ENCODE results near the gene PDZD2.

PDZD2 gene

GRCh38 chr5:31614151-31615020 lies 24.5 kb upstream of the PDZD2 start:
- Histone ChIP-seq H3K27me3 (ENCODE audit: insufficient read depth, low read length) (peaks cover 22% of the 10 kb centered on the region), H2AFZ (ENCODE audit: low read length, unreplicated experiment) (no peak overlapping the region), H3K36me3 (ENCODE audit: insufficient read depth, low read length) (no peaks in the 10 kb centered on the region), H3K4me3 (ENCODE audit: low read depth, low read length) (no peak overlapping the region), H3K27ac (ENCODE audit: low read depth, low read length) (no peak overlapping the region), H3K79me2 (ENCODE audit: control insufficient read depth, insufficient read depth, low read length, unreplicated experiment) (no peaks in the 10 kb centered on the region), H3K4me1 (ENCODE audit: control insufficient read depth, insufficient read depth, low read length, unreplicated experiment) (no peaks in the 10 kb centered on the region)

GRCh38 chr5:31617867-31618266 lies 21.1 kb upstream of the PDZD2 start:
- no peak overlapping the region for H3K4me3 ChIP-seq (ENCODE audit: low read depth, low read length)
- peaks cover 31% of the 10 kb centered on the region for H3K27me3 ChIP-seq (ENCODE audit: insufficient read depth, low read length)
- no peak overlapping the region for H2AFZ ChIP-seq (ENCODE audit: low read length, unreplicated experiment)
- no peaks in the 10 kb centered on the region for H3K79me2 ChIP-seq (ENCODE audit: control insufficient read depth, insufficient read depth, low read length, unreplicated experiment)
- no peak overlapping the region for H3K27ac ChIP-seq (ENCODE audit: low read depth, low read length)
- no peaks in the 10 kb centered on the region for H3K36me3 ChIP-seq (ENCODE audit: insufficient read depth, low read length)
- H3K4me1 ChIP-seq (ENCODE audit: control insufficient read depth, insufficient read depth, low read length, unreplicated experiment), result no peaks in the 10 kb centered on the region

GRCh38 chr5:31620026-31620425 lies 18.9 kb upstream of the PDZD2 start:
- Histone ChIP-seq H3K4me3 (ENCODE audit: low read depth, low read length) (no peak overlapping the region), H3K79me2 (ENCODE audit: control insufficient read depth, insufficient read depth, low read length, unreplicated experiment) (no peaks in the 10 kb centered on the region), H3K27ac (ENCODE audit: low read depth, low read length) (no peak overlapping the region), H3K27me3 (ENCODE audit: insufficient read depth, low read length) (peaks cover 37% of the 10 kb centered on the region), H2AFZ (ENCODE audit: low read length, unreplicated experiment) (no peak overlapping the region), H3K36me3 (ENCODE audit: insufficient read depth, low read length) (no peaks in the 10 kb centered on the region), H3K4me1 (ENCODE audit: control insufficient read depth, insufficient read depth, low read length, unreplicated experiment) (no peaks in the 10 kb centered on the region)

- H3K4me1 ChIP-seq (ENCODE audit: control insufficient read depth, insufficient read depth, low read length, unreplicated experiment), result no peaks in the 10 kb centered on the region
- H2AFZ ChIP-seq (ENCODE audit: low read length, unreplicated experiment), result no peak overlapping the region
- no peaks in the 10 kb centered on the region for H3K36me3 ChIP-seq (ENCODE audit: insufficient read depth, low read length)
- H3K4me3 ChIP-seq (ENCODE audit: low read depth, low read length), result no peak overlapping the region
- no peaks in the 10 kb centered on the region for H3K79me2 ChIP-seq (ENCODE audit: control insufficient read depth, insufficient read depth, low read length, unreplicated experiment)
- no peak overlapping the region for H3K27ac ChIP-seq (ENCODE audit: low read depth, low read length)
- H3K27me3 ChIP-seq (ENCODE audit: insufficient read depth, low read length), result peaks cover 58% of the 10 kb centered on the region
These were observed 15.7 kb upstream of the PDZD2 start for GRCh38 chr5:31623249-31623648.

- Histone ChIP-seq H3K27me3 (ENCODE audit: insufficient read depth, low read length) (peaks cover 55% of the 10 kb centered on the region), H3K36me3 (ENCODE audit: insufficient read depth, low read length) (no peaks in the 10 kb centered on the region), H3K27ac (ENCODE audit: low read depth, low read length) (no peak overlapping the region), H2AFZ (ENCODE audit: low read length, unreplicated experiment) (no peak overlapping the region), H3K79me2 (ENCODE audit: control insufficient read depth, insufficient read depth, low read length, unreplicated experiment) (no peaks in the 10 kb centered on the region), H3K4me3 (ENCODE audit: low read depth, low read length) (no peak overlapping the region), H3K4me1 (ENCODE audit: control insufficient read depth, insufficient read depth, low read length, unreplicated experiment) (no peaks in the 10 kb centered on the region)
These were observed 13.5 kb upstream of the PDZD2 start for GRCh38 chr5:31625394-31625793.

- Histone ChIP-seq H3K4me3 (ENCODE audit: low read depth, low read length) (no peak overlapping the region), H3K79me2 (ENCODE audit: control insufficient read depth, insufficient read depth, low read length, unreplicated experiment) (no peaks in the 10 kb centered on the region), H2AFZ (ENCODE audit: low read length, unreplicated experiment) (no peak overlapping the region), H3K36me3 (ENCODE audit: insufficient read depth, low read length) (no peaks in the 10 kb centered on the region), H3K27ac (ENCODE audit: low read depth, low read length) (no peak overlapping the region), H3K4me1 (ENCODE audit: control insufficient read depth, insufficient read depth, low read length, unreplicated experiment) (no peaks in the 10 kb centered on the region), H3K27me3 (ENCODE audit: insufficient read depth, low read length) (peaks cover 59% of the 10 kb centered on the region)
These were observed 12.8 kb upstream of the PDZD2 start for GRCh38 chr5:31626156-31626555.

- Histone ChIP-seq H3K4me1 (ENCODE audit: control insufficient read depth, insufficient read depth, low read length, unreplicated experiment) (no peaks in the 10 kb centered on the region), H3K79me2 (ENCODE audit: control insufficient read depth, insufficient read depth, low read length, unreplicated experiment) (no peaks in the 10 kb centered on the region), H3K36me3 (ENCODE audit: insufficient read depth, low read length) (no peaks in the 10 kb centered on the region), H3K27me3 (ENCODE audit: insufficient read depth, low read length) (peaks cover 58% of the 10 kb centered on the region), H3K27ac (ENCODE audit: low read depth, low read length) (no peak overlapping the region), H2AFZ (ENCODE audit: low read length, unreplicated experiment) (no peak overlapping the region), H3K4me3 (ENCODE audit: low read depth, low read length) (no peak overlapping the region)
These were observed 12.2 kb upstream of the PDZD2 start for GRCh38 chr5:31626604-31627234.

- H3K79me2 ChIP-seq (ENCODE audit: control insufficient read depth, insufficient read depth, low read length, unreplicated experiment), result no peaks in the 10 kb centered on the region
- H3K27ac ChIP-seq (ENCODE audit: low read depth, low read length), result no peak overlapping the region
- H3K4me3 ChIP-seq (ENCODE audit: low read depth, low read length), result no peak overlapping the region
- H3K27me3 ChIP-seq (ENCODE audit: insufficient read depth, low read length), result peaks cover 59% of the 10 kb centered on the region
- no peaks in the 10 kb centered on the region for H3K36me3 ChIP-seq (ENCODE audit: insufficient read depth, low read length)
- H2AFZ ChIP-seq (ENCODE audit: low read length, unreplicated experiment), result no peak overlapping the region
- no peaks in the 10 kb centered on the region for H3K4me1 ChIP-seq (ENCODE audit: control insufficient read depth, insufficient read depth, low read length, unreplicated experiment)
These were observed 8.0 kb upstream of the PDZD2 start for GRCh38 chr5:31630931-31631330.

- Histone ChIP-seq H3K27ac (ENCODE audit: low read depth, low read length) (no peak overlapping the region), H3K36me3 (ENCODE audit: insufficient read depth, low read length) (no peaks in the 10 kb centered on the region), H3K4me3 (ENCODE audit: low read depth, low read length) (no peak overlapping the region), H2AFZ (ENCODE audit: low read length, unreplicated experiment) (no peak overlapping the region), H3K79me2 (ENCODE audit: control insufficient read depth, insufficient read depth, low read length, unreplicated experiment) (no peaks in the 10 kb centered on the region), H3K27me3 (ENCODE audit: insufficient read depth, low read length) (peaks cover 56% of the 10 kb centered on the region), H3K4me1 (ENCODE audit: control insufficient read depth, insufficient read depth, low read length, unreplicated experiment) (no peaks in the 10 kb centered on the region)
These were observed 6.5 kb upstream of the PDZD2 start for GRCh38 chr5:31632460-31632859.

GRCh38 chr5:31635446-31635845 lies 3.5 kb upstream of the PDZD2 start:
- Histone ChIP-seq H3K36me3 (ENCODE audit: insufficient read depth, low read length) (no peaks in the 10 kb centered on the region), H3K27me3 (ENCODE audit: insufficient read depth, low read length) (peaks cover 60% of the 10 kb centered on the region), H2AFZ (ENCODE audit: low read length, unreplicated experiment) (no peak overlapping the region), H3K4me3 (ENCODE audit: low read depth, low read length) (no peak overlapping the region), H3K4me1 (ENCODE audit: control insufficient read depth, insufficient read depth, low read length, unreplicated experiment) (no peaks in the 10 kb centered on the region), H3K79me2 (ENCODE audit: control insufficient read depth, insufficient read depth, low read length, unreplicated experiment) (no peaks in the 10 kb centered on the region), H3K27ac (ENCODE audit: low read depth, low read length) (no peak overlapping the region)

GRCh38 chr5:31637851-31638250 lies 1.1 kb upstream of the PDZD2 start:
- Histone ChIP-seq H3K4me1 (ENCODE audit: control insufficient read depth, insufficient read depth, low read length, unreplicated experiment) (no peaks in the 10 kb centered on the region), H3K4me3 (ENCODE audit: low read depth, low read length) (no peak overlapping the region), H3K27ac (ENCODE audit: low read depth, low read length) (no peak overlapping the region), H3K36me3 (ENCODE audit: insufficient read depth, low read length) (no peaks in the 10 kb centered on the region), H3K79me2 (ENCODE audit: control insufficient read depth, insufficient read depth, low read length, unreplicated experiment) (no peaks in the 10 kb centered on the region), H2AFZ (ENCODE audit: low read length, unreplicated experiment) (no peak overlapping the region), H3K27me3 (ENCODE audit: insufficient read depth, low read length) (peaks cover 71% of the 10 kb centered on the region)

Measured in ACC112 (cell line).